NCI-H510A treated with DMSO at 0.1 percent for 48 hours (cell line): Measurements from ENCODE around the gene GATAD2A.

Source experiments
- DNase-seq: peaks from one replicate; lab custom pipeline; 2025; lab: John Stamatoyannopoulos, UW

The GATAD2A gene

GRCh38 chr19:19532806-19533701 lies 127.6 kb downstream of the GATAD2A start:
- no peak for DNase-seq

GRCh38 chr19:19533841-19534240 lies 128.4 kb downstream of the GATAD2A start:
- DNase-seq, result no peak

GRCh38 chr19:19534556-19535265 lies 129.2 kb downstream of the GATAD2A start:
- DNase-seq, result no peak

GRCh38 chr19:19535311-19536191 lies 130.1 kb downstream of the GATAD2A start:
- DNase-seq, result no peak

- no peak for DNase-seq
Measured at GRCh38 chr19:19537075-19538048, 131.9 kb downstream of the GATAD2A start.

- no peak for DNase-seq
Measured at GRCh38 chr19:19538061-19538784, 132.7 kb downstream of the GATAD2A start, which contains the start of gene CILP2. Gene CILP2, plus strand, starts transcription at chr19:19538265. Its CDS starts 85 bp downstream, at chr19:19538350.

- no peak for DNase-seq
Measured at GRCh38 chr19:19538785-19539166, 133.3 kb downstream of the GATAD2A start.

- no peak for DNase-seq
Measured at GRCh38 chr19:19539698-19540063, 134.2 kb downstream of the GATAD2A start.

- DNase-seq, result no peak
Measured at GRCh38 chr19:19540064-19540714, 134.7 kb downstream of the GATAD2A start.

GRCh38 chr19:19540715-19541515 lies 135.4 kb downstream of the GATAD2A start:
- DNase-seq, result no peak

GRCh38 chr19:19541616-19542015 lies 136.1 kb downstream of the GATAD2A start:
- no peak for DNase-seq

- DNase-seq, result no peak
Measured at GRCh38 chr19:19542507-19542906, 137.0 kb downstream of the GATAD2A start.

GRCh38 chr19:19543101-19543500 lies 137.6 kb downstream of the GATAD2A start:
- no peak for DNase-seq

GRCh38 chr19:19543640-19544039 lies 138.2 kb downstream of the GATAD2A start:
- DNase-seq, result no peak

GRCh38 chr19:19544257-19544953 lies 138.9 kb downstream of the GATAD2A start:
- no peak for DNase-seq

GRCh38 chr19:19544954-19545591 lies 139.6 kb downstream of the GATAD2A start:
- DNase-seq, result no peak

GRCh38 chr19:19545707-19546106 lies 140.2 kb downstream of the GATAD2A start:
- no peak for DNase-seq

- DNase-seq, result no peak
Measured at GRCh38 chr19:19546751-19547162, 141.3 kb downstream of the GATAD2A start.
